Suprapubic skin (tissue), 4 donors: ENCODE data around the gene SRSF3. TPM values are rescaled to one million over a fixed set of nuclear protein-coding genes. Genes with fewer than 3 reads are reported as not detected.
"Not testable (repeated sequence)": the region's sequence is repeated elsewhere in the genome, so short reads cannot be mapped to it uniquely, and the experiment has no call there.

ENCODE experiments used
- DNase-seq, 2 donors: peaks; one replicate each; pipeline ENCODE4 v3.0.0-alpha.2; 2019; ENCODE audit warnings: low spot score in 2 of 2
- H3K27ac ChIP-seq: fragments of 200-600 bp; sonication (generic); one replicate; pipeline ENCODE4 v1.5.1; 2019
- H3K27me3 ChIP-seq: fragments of 200-600 bp; sonication (generic); one replicate; pipeline ENCODE4 v1.5.1; 2019
- H3K36me3 ChIP-seq: fragments of 200-600 bp; sonication (generic); one replicate; pipeline ENCODE4 v1.5.1; 2019
- H3K4me1 ChIP-seq: fragments of 200-600 bp; sonication (generic); one replicate; pipeline ENCODE4 v1.5.1; 2019
- H3K4me3 ChIP-seq: fragments of 200-600 bp; sonication (generic); one replicate; pipeline ENCODE4 v1.5.1; 2019; ENCODE audit warnings: mild to moderate bottlenecking
- H3K9me3 ChIP-seq: fragments of 200-600 bp; sonication (generic); one replicate; pipeline ENCODE4 v1.5.1; 2019
- CTCF ChIP-seq, 2 donors: fragments of 200-600 bp in 1 of 2; fragments of 450-650 bp in 1 of 2; sonication (generic) in 1 of 2; IDR thresholded peaks; one replicate each; pipeline ENCODE4 v1.5.1; 2016 to 2019; ENCODE audit warnings: antibody characterized with exemption in 2 of 2, mild to moderate bottlenecking in 1 of 2, moderate library complexity in 1 of 2
- EP300 ChIP-seq: sonication (generic); formaldehyde crosslinking; IDR thresholded peaks from one replicate; pipeline ENCODE4 v1.6.1; 2017; ENCODE audit warnings: antibody characterized with exemption
- POLR2A ChIP-seq, 2 donors: fragments of 450-650 bp; IDR thresholded peaks; one replicate each; pipeline ENCODE4 v1.6.1; 2017; ENCODE audit warnings: antibody characterized with exemption in 2 of 2, mild to moderate bottlenecking in 2 of 2, moderate library complexity in 2 of 2
- POLR2AphosphoS5 ChIP-seq, 3 donors: sonication (generic); formaldehyde crosslinking; IDR thresholded peaks; one replicate each; pipeline ENCODE4 v1.6.1; 2017; ENCODE audit warnings: antibody characterized with exemption in 3 of 3
- whole genome bisulfite sequencing: methylation state at CpG from one replicate; pipeline ENCODE4 v1.1.5; 2018; 5-methylcytosine and 5-hydroxymethylcytosine counted together
- total RNA-seq, 4 donors: library from RNA; depleted of rRNA; stranded (reverse); fragments of >200 nt; gene quantifications; one replicate each; pipeline ENCODE4 v1.1.0, GENCODE V29; 2016

Gene SRSF3
- total RNA-seq, 4 donors from 2014 or later: 152 to 180 (median 167) TPM

- Histone ChIP-seq H3K27me3 (no peaks in the 10 kb centered on the region), H3K27ac (no peak overlapping the region), H3K9me3 (no peaks in the 10 kb centered on the region), H3K4me3 (no peak overlapping the region), H3K4me1 (no peaks in the 10 kb centered on the region), H3K36me3 (no peaks in the 10 kb centered on the region)
- TF ChIP-seq CTCF (IDR thresholded peaks at IDR 0.05): no peak
- TF ChIP-seq EP300: no peak
- no peak for TF ChIP-seq POLR2AphosphoS5 (IDR thresholded peaks at IDR 0.05)
- TF ChIP-seq POLR2A (IDR thresholded peaks at IDR 0.05): no peak
- no peak for DNase-seq
- 85% methylated on average over 2 of the region's 2 CpGs for WGBS
Measured at GRCh38 chr6:36570264-36570663, 23.9 kb upstream of the SRSF3 start.

- 87% methylated on average over 4 of the region's 4 CpGs for WGBS
- Histone ChIP-seq H3K4me3 (no peak overlapping the region), H3K36me3 (no peaks in the 10 kb centered on the region), H3K9me3 (no peaks in the 10 kb centered on the region), H3K4me1 (no peaks in the 10 kb centered on the region), H3K27ac (no peak overlapping the region), H3K27me3 (no peaks in the 10 kb centered on the region)
- TF ChIP-seq POLR2AphosphoS5 (IDR thresholded peaks at IDR 0.05) (no peak), POLR2A (IDR thresholded peaks at IDR 0.05) (no peak), CTCF (IDR thresholded peaks at IDR 0.05) (no peak), EP300 (no peak)
- no peak for DNase-seq
Measured at GRCh38 chr6:36571122-36572043, 22.8 kb upstream of the SRSF3 start.

- not testable (repeated sequence) for H3K27me3 ChIP-seq, H3K4me3 ChIP-seq, H3K4me1 ChIP-seq, H3K9me3 ChIP-seq, DNase-seq, H3K27ac ChIP-seq, H3K36me3 ChIP-seq
- 94% methylated on average over 12 of the region's 12 CpGs for WGBS
Measured at GRCh38 chr6:36572353-36573311, 21.5 kb upstream of the SRSF3 start.

GRCh38 chr6:36574679-36575078 lies 19.5 kb upstream of the SRSF3 start:
- H3K9me3 ChIP-seq: no peaks in the 10 kb centered on the region
- no peaks in the 10 kb centered on the region for H3K36me3 ChIP-seq
- no peak overlapping the region for H3K27ac ChIP-seq
- no peaks in the 10 kb centered on the region for H3K27me3 ChIP-seq
- TF ChIP-seq EP300 (no peak), POLR2AphosphoS5 (IDR thresholded peaks at IDR 0.05) (no peak), CTCF (IDR thresholded peaks at IDR 0.05) (no peak), POLR2A (IDR thresholded peaks at IDR 0.05) (no peak)
- H3K4me1 ChIP-seq: peaks cover 19% of the 10 kb centered on the region
- DNase-seq: no peak
- H3K4me3 ChIP-seq: no peak overlapping the region

- Histone ChIP-seq H3K4me3 (no peak overlapping the region), H3K9me3 (no peaks in the 10 kb centered on the region), H3K27me3 (no peaks in the 10 kb centered on the region), H3K27ac (peak overlapping the region; percentile 53), H3K4me1 (peaks cover 24% of the 10 kb centered on the region), H3K36me3 (no peaks in the 10 kb centered on the region)
- no peak for DNase-seq
- 94% methylated on average over 7 of the region's 7 CpGs for WGBS
- TF ChIP-seq CTCF (IDR thresholded peaks at IDR 0.05): no peak
- no peak for TF ChIP-seq EP300
- TF ChIP-seq POLR2AphosphoS5 (IDR thresholded peaks at IDR 0.05): no peak
- TF ChIP-seq POLR2A (IDR thresholded peaks at IDR 0.05): no peak
Measured at GRCh38 chr6:36576578-36576977, 17.6 kb upstream of the SRSF3 start.
